Activated naive CD8-positive, alpha-beta T cell (primary cell): Measurements from ENCODE around the gene NTRK3.
A peak's percentile ranks its signal among the peaks of the same experiment; 100 is the strongest.

Experiments
- H3K27ac Mint-ChIP-seq: one replicate; pipeline ENCODE4 v1.8.0; 2021; ENCODE audit warnings: mixed read lengths
- H3K27me3 Mint-ChIP-seq: one replicate; pipeline ENCODE4 v1.8.0; 2021; ENCODE audit warnings: mixed read lengths
- H3K36me3 Mint-ChIP-seq: one replicate; pipeline ENCODE4 v1.8.0; 2021; ENCODE audit warnings: mixed read lengths
- H3K4me1 Mint-ChIP-seq: one replicate; pipeline ENCODE4 v1.8.0; 2021; ENCODE audit warnings: low read depth, mixed read lengths
- H3K4me3 Mint-ChIP-seq: one replicate; pipeline ENCODE4 v1.8.0; 2021; ENCODE audit warnings: mild to moderate bottlenecking, mixed read lengths
- H3K9me3 Mint-ChIP-seq: one replicate; pipeline ENCODE4 v1.8.0; 2021; ENCODE audit warnings: low read depth, mixed read lengths

The NTRK3 gene

DNA sequence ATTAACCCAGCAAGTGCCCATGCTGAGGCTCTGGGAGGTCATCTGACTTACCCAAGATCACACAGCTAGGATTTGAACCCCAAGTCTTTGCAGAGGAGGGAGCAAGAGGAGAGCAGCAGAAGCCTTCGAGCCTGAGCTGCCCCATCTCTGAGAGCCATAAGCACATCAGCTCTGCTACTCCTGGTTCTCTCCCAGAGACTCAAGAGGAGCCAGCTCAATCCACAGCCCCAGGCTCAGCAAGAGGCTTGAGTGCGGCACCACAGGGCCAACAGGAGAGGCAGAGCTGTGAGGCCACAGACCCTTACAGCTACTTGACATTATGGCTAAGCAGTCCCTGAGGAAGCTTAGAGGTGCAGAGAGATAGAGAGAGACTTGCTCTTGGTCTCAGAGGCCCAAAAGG is 15.9 kb upstream of the NTRK3 start:
- Mint-ChIP-seq H3K27me3 (peaks cover 5% of the 10 kb centered on the region), H3K27ac (no peak overlapping the region), H3K9me3 (no peaks in the 10 kb centered on the region), H3K36me3 (no peaks in the 10 kb centered on the region), H3K4me3 (no peak overlapping the region), H3K4me1 (no peaks in the 10 kb centered on the region)

DNA sequence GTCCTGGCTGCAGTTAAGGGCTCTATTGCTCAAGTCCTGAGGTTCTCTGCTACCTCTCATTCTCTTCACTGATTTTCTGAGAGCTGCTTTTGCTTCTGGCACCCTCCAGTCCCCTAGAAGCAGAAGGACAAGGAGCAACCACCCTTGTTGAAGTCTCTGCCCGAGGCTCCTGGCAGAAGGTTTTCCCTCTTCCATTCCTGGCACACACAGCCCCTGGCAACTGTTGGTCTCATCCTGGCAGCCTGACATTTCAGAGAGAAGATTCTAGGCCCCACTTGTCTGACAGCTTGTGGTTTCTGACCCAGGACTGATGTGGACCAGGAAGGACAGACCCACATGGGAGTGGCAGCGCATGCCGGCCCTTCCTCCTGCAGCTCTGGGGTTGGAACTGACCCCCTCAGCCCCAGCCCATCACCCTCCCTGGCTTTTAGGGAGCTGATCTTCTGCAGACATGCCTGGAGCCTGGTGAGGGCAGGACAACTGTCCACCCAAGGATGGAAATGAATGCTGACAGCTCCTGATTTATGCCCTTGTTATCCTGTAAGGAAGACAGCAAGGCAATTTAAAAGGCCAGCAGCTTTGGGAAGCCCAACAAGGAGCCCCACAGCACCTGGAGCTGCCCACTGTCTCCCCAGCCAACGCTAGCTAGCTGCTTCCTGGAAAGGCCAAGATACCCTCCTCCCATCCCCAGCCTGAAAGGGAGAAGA is 13.0 kb upstream of the NTRK3 start:
- H3K9me3 Mint-ChIP-seq: no peaks in the 10 kb centered on the region
- no peak overlapping the region for H3K4me3 Mint-ChIP-seq
- H3K36me3 Mint-ChIP-seq: no peaks in the 10 kb centered on the region
- no peak overlapping the region for H3K27ac Mint-ChIP-seq
- H3K4me1 Mint-ChIP-seq: no peaks in the 10 kb centered on the region
- H3K27me3 Mint-ChIP-seq: peaks cover 12% of the 10 kb centered on the region

DNA sequence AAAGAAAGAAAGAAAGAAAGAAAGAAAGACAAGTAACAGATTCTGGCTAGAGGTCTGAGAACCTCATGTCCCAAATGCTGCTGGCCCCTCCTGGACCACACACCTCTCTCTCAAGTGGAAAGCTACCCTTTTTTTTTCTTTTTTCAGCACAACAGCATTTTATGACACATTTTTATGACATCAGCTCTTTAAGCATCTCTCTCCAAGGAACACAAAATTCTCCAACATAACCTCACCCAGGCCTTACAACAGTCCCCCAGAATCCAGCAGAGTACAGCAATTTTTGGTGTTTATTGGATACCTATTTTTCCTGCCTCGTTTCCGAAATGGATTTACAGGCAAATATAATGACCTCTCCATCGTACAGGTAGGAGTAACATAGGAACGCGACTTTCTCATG is 11.2 kb upstream of the NTRK3 start:
- Mint-ChIP-seq H3K4me3 (no peak overlapping the region), H3K27ac (no peak overlapping the region), H3K4me1 (no peaks in the 10 kb centered on the region), H3K27me3 (peaks cover 15% of the 10 kb centered on the region), H3K9me3 (no peaks in the 10 kb centered on the region), H3K36me3 (no peaks in the 10 kb centered on the region)

DNA sequence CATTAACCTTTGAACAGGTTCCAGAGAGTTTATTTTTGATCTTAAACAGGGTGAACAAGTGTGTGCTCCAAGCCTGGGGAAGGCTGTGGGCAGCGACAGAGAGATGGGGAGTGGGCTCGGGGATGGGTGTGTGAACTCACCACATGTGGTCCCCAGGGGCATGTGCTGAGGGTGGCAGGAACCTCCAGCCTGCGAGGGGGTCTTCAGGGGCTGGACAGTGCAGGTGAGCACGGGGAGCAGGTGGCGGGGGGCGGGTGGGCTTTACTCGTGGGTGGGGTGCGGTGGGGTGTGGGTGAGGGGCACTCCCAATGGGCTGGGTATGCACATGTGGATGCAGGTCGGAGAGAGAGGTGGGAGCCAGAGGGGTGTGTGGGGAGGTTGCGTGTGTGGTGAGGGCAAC is 9.6 kb upstream of the NTRK3 start:
- Mint-ChIP-seq H3K9me3 (no peaks in the 10 kb centered on the region), H3K27ac (no peak overlapping the region), H3K36me3 (no peaks in the 10 kb centered on the region), H3K27me3 (peaks cover 15% of the 10 kb centered on the region), H3K4me1 (no peaks in the 10 kb centered on the region), H3K4me3 (no peak overlapping the region)

DNA sequence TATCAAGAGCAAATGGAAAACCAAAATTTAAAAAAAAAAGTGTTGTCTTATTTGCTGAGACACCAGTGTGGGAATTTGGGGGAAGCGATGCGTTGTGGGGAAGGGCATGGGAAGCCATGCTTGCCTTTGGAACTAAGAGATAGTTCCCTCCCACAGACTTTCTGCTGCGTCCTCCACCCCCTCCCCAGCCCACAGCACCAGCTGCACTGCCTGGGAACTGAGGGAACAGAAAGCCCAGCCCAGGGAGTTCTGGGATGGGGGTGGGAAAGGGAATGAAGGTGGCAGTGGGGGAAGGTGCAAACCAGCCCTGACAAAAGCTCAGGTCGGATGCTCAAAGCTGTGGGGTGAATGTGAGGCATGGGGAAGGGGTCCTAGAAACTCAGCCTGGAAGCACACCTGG is 8.1 kb upstream of the NTRK3 start:
- H3K4me3 Mint-ChIP-seq: no peak overlapping the region
- H3K27ac Mint-ChIP-seq: no peak overlapping the region
- H3K9me3 Mint-ChIP-seq: no peaks in the 10 kb centered on the region
- H3K27me3 Mint-ChIP-seq: peaks cover 15% of the 10 kb centered on the region
- no peaks in the 10 kb centered on the region for H3K36me3 Mint-ChIP-seq
- H3K4me1 Mint-ChIP-seq: no peaks in the 10 kb centered on the region

DNA sequence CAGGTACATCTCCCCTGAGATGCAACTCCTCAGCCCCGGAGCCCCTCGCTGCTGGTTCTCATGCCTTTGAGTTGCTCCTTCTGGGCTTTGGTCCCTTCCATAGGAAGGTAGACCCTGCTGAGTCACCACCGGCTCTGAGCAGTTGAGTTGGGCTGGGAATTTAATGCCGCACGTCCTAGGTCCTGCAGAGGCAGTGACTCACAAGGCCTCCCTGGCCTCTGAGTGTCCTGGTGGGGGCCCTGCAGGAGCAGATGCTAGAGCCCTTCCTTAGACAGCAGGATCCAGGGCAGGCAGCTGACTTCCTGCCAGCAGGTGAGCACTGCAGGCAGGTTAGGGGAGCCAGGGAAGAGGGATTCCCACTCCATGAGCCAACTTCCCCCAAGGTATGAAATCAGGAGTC is 5.5 kb upstream of the NTRK3 start:
- Mint-ChIP-seq H3K36me3 (no peaks in the 10 kb centered on the region), H3K4me1 (peaks cover 6% of the 10 kb centered on the region)

DNA sequence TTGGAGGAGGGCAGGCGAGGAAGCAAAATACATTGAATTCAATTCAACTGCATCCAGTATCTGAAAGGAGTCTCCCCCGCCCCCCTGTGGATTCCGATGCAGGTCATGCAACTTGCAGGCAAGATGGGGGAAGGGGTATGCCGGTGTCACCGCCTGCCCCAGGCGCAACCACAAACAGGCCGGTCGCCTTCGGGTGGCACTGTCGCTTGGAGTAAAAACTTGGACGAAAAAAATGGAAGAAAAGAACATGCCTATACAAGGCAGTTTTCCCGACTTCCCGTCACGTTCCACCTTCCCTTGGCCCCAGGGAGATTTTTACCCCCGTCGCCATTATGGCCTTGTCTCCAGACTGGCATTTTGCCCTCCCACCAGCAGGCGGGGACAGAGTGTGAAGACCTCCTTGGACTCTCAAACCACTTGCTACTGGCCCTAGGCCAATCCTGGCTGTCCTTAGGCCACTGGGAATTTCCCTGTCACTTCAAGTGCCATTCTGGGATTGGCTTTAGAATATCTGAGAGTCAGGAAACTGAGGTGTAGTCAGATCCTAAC is 1.6 kb upstream of the NTRK3 start:
- H3K4me3 Mint-ChIP-seq: peak overlapping the region; percentile 85

More for the DNA sequence above, 5.5 kb upstream of the NTRK3 start:
- H3K27ac Mint-ChIP-seq: no peak overlapping the region
- no peak overlapping the region for H3K4me3 Mint-ChIP-seq
- H3K27me3 Mint-ChIP-seq: peaks cover 20% of the 10 kb centered on the region
- H3K9me3 Mint-ChIP-seq: no peaks in the 10 kb centered on the region

DNA sequence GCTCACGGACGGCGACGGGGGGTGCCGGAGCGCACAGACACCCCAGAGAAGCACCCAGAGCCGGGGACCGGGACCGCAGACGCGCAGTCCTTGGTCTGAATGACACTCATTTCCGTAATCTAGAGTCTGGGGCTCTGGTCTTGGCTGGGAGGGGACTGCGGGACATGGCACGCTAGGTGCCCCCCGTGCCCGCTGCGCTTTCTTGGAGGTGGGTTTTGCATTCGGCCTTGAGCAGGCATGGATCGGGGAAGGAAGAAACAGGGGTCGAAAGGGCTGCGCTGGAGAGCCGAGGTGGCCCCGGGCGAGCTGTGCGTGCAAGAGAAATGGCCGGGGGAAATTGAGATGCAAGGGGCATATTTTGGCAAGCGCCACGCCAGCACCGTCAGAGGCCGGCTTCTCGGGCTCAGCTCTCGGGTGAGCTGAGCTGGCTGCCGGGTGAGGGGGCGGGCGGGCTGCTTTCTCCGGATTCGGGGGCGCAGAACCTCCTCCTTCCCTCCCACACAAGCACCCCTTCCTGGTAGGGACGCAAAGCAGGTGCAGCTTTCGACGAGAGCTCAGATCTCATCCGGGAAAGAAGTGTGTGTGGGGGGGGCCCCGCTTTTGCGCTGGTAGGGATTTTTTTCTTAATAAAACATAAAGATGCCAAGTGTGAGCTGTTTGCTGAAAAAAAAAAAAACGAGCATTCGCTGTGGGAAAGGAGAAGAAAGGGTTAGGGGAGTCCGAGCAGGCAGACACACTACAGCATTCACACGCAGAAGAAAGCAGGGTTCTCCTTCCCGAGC is 963 bp upstream of the NTRK3 start:
- H3K4me3 Mint-ChIP-seq: peak overlapping the region; percentile 85

More for the DNA sequence above, 1.6 kb upstream of the NTRK3 start:
- Mint-ChIP-seq H3K9me3 (no peaks in the 10 kb centered on the region), H3K4me1 (peaks cover 17% of the 10 kb centered on the region), H3K36me3 (no peaks in the 10 kb centered on the region), H3K27ac (no peak overlapping the region), H3K27me3 (peaks cover 28% of the 10 kb centered on the region)

DNA sequence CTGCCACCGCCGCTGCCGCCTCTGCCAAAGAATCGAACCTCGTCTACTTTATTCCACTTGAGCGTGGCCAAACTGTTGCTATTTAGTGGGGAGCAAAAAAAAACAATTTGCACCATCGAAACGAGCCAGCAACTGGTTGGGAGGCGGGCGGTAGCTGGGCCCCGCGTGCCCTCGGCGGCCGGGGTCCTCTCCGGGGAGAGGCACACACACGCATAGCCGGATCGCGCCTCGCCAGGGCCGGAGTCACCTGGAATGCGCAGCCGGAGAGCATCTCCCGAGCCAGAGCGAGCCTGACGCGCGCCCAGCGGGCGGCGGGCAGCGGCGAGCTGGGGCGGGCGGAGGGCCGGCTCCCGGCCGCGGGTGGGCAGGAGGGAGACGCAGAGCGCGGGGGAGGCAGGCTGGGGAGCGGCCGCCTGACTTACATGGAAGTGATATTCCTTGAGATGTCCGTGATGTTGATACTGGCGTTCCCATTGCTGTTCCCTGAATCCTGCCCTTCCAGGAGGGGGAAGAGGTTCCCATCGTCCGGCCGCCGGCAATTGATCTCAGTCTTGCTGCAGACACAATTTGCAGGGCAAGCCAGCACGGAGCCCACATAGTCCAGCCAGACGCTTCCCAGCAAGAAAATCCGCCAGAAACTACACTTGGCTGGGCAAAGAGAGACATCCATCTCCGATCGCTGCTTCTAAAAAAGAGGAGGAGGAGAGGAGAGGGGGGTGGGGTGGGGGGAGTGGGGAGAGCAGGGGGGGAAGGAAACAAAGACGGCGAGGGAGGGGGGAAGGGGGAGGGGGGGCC is 858 bp downstream of the NTRK3 start:
- peaks cover 17% of the 10 kb centered on the region for H3K4me1 Mint-ChIP-seq
- H3K27me3 Mint-ChIP-seq: peaks cover 30% of the 10 kb centered on the region
- no peak overlapping the region for H3K27ac Mint-ChIP-seq
- no peaks in the 10 kb centered on the region for H3K36me3 Mint-ChIP-seq
- H3K4me3 Mint-ChIP-seq: peak overlapping the region; percentile 78
- no peaks in the 10 kb centered on the region for H3K9me3 Mint-ChIP-seq

More for the DNA sequence above, 963 bp upstream of the NTRK3 start:
- H3K27me3 Mint-ChIP-seq: peaks cover 29% of the 10 kb centered on the region
- H3K27ac Mint-ChIP-seq: no peak overlapping the region
- no peaks in the 10 kb centered on the region for H3K36me3 Mint-ChIP-seq
- no peaks in the 10 kb centered on the region for H3K9me3 Mint-ChIP-seq
- peaks cover 17% of the 10 kb centered on the region for H3K4me1 Mint-ChIP-seq

DNA sequence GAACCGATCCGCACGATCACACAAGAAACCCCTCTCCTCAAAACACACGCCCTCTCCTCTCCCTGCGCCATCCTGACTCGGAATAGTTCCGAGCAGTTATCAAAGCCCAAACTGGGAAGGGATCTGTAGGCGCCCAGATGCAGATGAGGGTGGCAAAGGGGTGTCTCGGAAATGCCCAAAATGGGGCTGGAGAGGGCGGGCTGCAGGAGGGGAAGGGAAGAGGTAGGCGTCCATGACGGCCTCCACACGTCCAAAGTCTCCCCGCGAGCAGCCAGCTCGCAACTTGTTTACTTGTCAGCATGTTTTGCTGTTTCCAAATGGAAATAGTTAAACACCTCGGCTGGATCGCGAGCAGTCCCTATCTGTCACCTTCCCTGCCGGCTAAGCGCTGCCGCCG is 1.5 kb downstream of the NTRK3 start:
- Mint-ChIP-seq H3K9me3 (no peaks in the 10 kb centered on the region), H3K4me3 (peak overlapping the region; percentile 71), H3K27me3 (peaks cover 30% of the 10 kb centered on the region), H3K4me1 (peaks cover 17% of the 10 kb centered on the region), H3K36me3 (no peaks in the 10 kb centered on the region), H3K27ac (no peak overlapping the region)

DNA sequence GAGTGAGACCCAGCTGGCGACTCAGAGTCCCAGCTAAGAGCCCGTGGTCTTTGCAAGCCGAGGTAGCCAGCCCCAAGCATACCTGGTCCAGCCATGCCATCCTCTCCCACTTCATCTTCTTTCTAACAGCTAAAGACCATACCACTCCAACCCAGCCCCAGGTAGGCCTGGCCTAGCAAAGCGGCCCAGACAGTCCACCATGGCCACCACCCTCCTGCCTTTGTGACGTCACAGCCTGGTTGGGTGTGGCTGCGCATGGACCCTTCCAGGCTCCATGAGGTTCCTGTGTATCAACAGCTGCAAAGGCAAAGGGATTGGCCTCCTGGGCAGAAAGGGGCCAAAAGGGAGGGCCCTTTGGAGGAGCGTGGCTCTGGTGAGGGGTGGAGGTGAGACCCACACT is 4.1 kb downstream of the NTRK3 start:
- peaks cover 24% of the 10 kb centered on the region for H3K27me3 Mint-ChIP-seq
- H3K27ac Mint-ChIP-seq: no peak overlapping the region
- H3K9me3 Mint-ChIP-seq: no peaks in the 10 kb centered on the region
- H3K4me3 Mint-ChIP-seq: no peak overlapping the region
- peaks cover 13% of the 10 kb centered on the region for H3K4me1 Mint-ChIP-seq
- no peaks in the 10 kb centered on the region for H3K36me3 Mint-ChIP-seq

DNA sequence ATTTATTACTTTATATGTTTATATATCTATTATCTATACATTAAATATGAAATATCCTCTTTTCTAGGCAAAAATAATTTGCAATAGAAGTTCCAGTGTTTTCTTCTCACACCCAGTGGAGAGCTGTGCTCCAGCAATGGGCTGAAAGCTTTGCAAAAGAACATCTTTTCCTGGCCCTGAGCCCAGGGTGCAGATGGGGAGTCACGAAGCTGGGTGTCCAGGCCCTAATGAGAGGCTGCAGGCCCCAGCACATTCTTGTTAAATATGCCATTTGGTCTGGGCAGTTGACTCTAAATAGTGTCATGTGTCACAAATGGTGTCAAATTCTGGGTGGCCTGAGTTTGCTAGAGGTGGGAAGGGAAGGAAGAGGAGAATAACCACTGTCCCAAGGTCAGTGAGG is 5.7 kb downstream of the NTRK3 start:
- no peak overlapping the region for H3K4me3 Mint-ChIP-seq

DNA sequence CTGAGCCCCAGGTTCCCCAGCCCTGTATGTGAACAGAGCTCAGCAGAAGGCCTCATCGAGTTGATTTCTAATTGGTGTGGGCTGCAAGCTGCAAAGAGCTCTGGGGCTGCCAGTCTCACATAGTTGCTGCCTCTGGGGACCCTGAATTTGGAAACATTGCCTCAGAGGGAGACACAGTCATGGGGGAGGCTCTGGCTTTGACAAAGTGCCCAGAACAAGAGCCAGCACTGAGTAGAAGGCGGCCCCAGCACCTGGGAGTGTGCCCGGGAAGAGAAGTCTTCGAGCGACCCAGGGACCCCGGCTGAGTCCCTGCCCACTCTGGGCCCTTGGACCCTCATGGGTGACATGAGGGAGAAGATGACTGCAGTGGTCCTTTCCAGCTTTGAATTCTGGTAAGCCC is 7.3 kb downstream of the NTRK3 start:
- no peaks in the 10 kb centered on the region for H3K9me3 Mint-ChIP-seq
- no peak overlapping the region for H3K27ac Mint-ChIP-seq
- no peak overlapping the region for H3K4me3 Mint-ChIP-seq
- peaks cover 18% of the 10 kb centered on the region for H3K27me3 Mint-ChIP-seq
- no peaks in the 10 kb centered on the region for H3K4me1 Mint-ChIP-seq
- H3K36me3 Mint-ChIP-seq: no peaks in the 10 kb centered on the region

More for the DNA sequence above, 5.7 kb downstream of the NTRK3 start:
- Mint-ChIP-seq H3K4me1 (peaks cover 6% of the 10 kb centered on the region), H3K9me3 (no peaks in the 10 kb centered on the region), H3K27ac (no peak overlapping the region), H3K27me3 (peaks cover 22% of the 10 kb centered on the region), H3K36me3 (no peaks in the 10 kb centered on the region)

DNA sequence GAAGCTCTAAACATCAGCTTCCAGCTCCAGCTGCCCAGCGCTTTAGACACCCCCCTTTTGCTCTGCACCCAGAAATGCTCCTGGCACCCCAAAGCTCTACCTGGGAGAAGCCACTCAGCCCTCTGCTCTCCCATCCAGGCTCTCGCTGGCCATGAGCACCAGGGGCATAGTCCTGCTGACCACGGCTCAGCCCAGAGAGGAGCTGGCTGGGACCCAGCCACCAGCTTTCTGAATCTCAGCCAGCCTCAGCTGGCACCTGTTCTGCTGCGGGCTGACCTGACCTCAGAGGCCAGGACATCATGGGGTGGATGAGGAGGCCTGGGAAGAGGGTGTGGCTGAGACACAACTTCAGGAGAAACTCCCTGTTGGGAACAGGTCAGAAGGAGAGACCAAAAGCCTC is 8.6 kb downstream of the NTRK3 start:
- no peaks in the 10 kb centered on the region for H3K9me3 Mint-ChIP-seq
- no peak overlapping the region for H3K27ac Mint-ChIP-seq
- H3K4me1 Mint-ChIP-seq: no peaks in the 10 kb centered on the region
- H3K27me3 Mint-ChIP-seq: peaks cover 15% of the 10 kb centered on the region
- H3K36me3 Mint-ChIP-seq: no peaks in the 10 kb centered on the region
- no peak overlapping the region for H3K4me3 Mint-ChIP-seq
